Keratinocyte (primary cell): ENCODE results near the gene GBA3. TPM values are rescaled to one million over a fixed set of nuclear protein-coding genes. Genes with fewer than 3 reads are reported as not detected.

Source experiments
- DNase-seq: peaks from one replicate; pipeline ENCODE4 v3.0.0-alpha.2; 2011; ENCODE audit warnings: low read depth, missing footprints, low spot score
- FAIRE-seq: peaks from 2 replicates; lab custom pipeline; 2011; peaks lifted over from hg19 to GRCh38; lab: Jason Lieb, UNC
- H2AFZ ChIP-seq: 2 replicates; pipeline ENCODE4 v1.6.0; 2012; ENCODE audit warnings: low read length, control low read depth, inconsistent platforms; ENCODE audit not compliant: control insufficient read depth
- H3K27ac ChIP-seq: 2 replicates; pipeline ENCODE4 v1.5.1; 2011; ENCODE audit warnings: low read length; ENCODE audit not compliant: control insufficient read depth, insufficient read depth
- H3K27me3 ChIP-seq: 3 replicates; pipeline ENCODE4 v1.6.0; 2011; ENCODE audit warnings: low read length; ENCODE audit not compliant: control insufficient read depth, insufficient read depth; ENCODE audit errors: extremely low read depth
- H3K36me3 ChIP-seq, 2 experiments: 2 replicates in 1 of 2; 3 replicates in 1 of 2; pipeline ENCODE4 v1.5.1; 2011; ENCODE audit warnings: low read length in 2 of 2, mild to moderate bottlenecking in 1 of 2; ENCODE audit not compliant: control insufficient read depth in 2 of 2, insufficient read depth in 2 of 2; ENCODE audit errors: extremely low read depth in 1 of 2
- H3K4me1 ChIP-seq: 3 replicates; pipeline ENCODE4 v1.5.1; 2011; ENCODE audit warnings: low read length; ENCODE audit not compliant: control insufficient read depth, insufficient read depth; ENCODE audit errors: extremely low read depth
- H3K4me2 ChIP-seq: 3 replicates; pipeline ENCODE4 v1.6.0; 2011; ENCODE audit warnings: low read depth, low read length; ENCODE audit not compliant: control insufficient read depth, insufficient read depth; ENCODE audit errors: extremely low read depth
- H3K4me3 ChIP-seq, 3 experiments: fragments of 200-600 bp in 1 of 3; sonication (generic) in 1 of 3; 2 replicates in 2 of 3; 3 replicates in 1 of 3; pipeline ENCODE4 v1.5.1; 2011 to 2016; ENCODE audit warnings: low read length in 3 of 3, mild to moderate bottlenecking in 3 of 3, control low read depth in 2 of 3, inconsistent platforms in 1 of 3, low read depth in 1 of 3, mixed read lengths in 1 of 3, mixed run types in 1 of 3, moderate library complexity in 1 of 3; ENCODE audit not compliant: control insufficient read depth in 2 of 3, insufficient read depth in 2 of 3; ENCODE audit errors: extremely low read depth in 1 of 3
- H3K79me2 ChIP-seq: 2 replicates; pipeline ENCODE4 v1.6.0; 2012; ENCODE audit warnings: low read length; ENCODE audit not compliant: control insufficient read depth, insufficient read depth
- H3K9ac ChIP-seq: 3 replicates; pipeline ENCODE4 v1.6.0; 2011; ENCODE audit warnings: low read length; ENCODE audit not compliant: control insufficient read depth, insufficient read depth; ENCODE audit errors: extremely low read depth
- H3K9me1 ChIP-seq: 3 replicates; pipeline ENCODE4 v1.6.0; 2011; ENCODE audit warnings: low read length; ENCODE audit not compliant: control insufficient read depth, insufficient read depth; ENCODE audit errors: extremely low read depth
- H3K9me3 ChIP-seq: 2 replicates; pipeline ENCODE4 v1.5.1; 2012; ENCODE audit warnings: low read depth, low read length; ENCODE audit not compliant: control insufficient read depth
- H4K20me1 ChIP-seq: 3 replicates; pipeline ENCODE4 v1.6.0; 2011; ENCODE audit warnings: low read length; ENCODE audit not compliant: control insufficient read depth, insufficient read depth; ENCODE audit errors: extremely low read depth
- CTCF ChIP-seq, 3 experiments: IDR thresholded peaks in 1 of 3; conservative IDR thresholded peaks in 1 of 3; optimal IDR thresholded peaks in 1 of 3; 2 replicates in 2 of 3; 3 replicates in 1 of 3; pipeline versions ENCODE3 to v1.5.1; 2011; ENCODE audit warnings: low read length in 3 of 3, mild to moderate bottlenecking in 3 of 3, moderate library complexity in 2 of 3, control low read depth in 1 of 3, inconsistent platforms in 1 of 3; ENCODE audit not compliant: insufficient read depth in 2 of 3; ENCODE audit errors: extremely low read depth in 1 of 3
- EZH2 ChIP-seq: IDR thresholded peaks from one replicate; pipeline ENCODE4 v1.6.1; 2012; ENCODE audit warnings: inconsistent platforms, mild to moderate bottlenecking, low read length, moderate library complexity
- dilution Hi-C: fragments of 300-500 bp; cut with MboI; formaldehyde crosslinking; loops from one replicate; pipeline ENCODE4 v1.7.0; 2020; ENCODE audit warnings: low sequenced_read_pairs; ENCODE audit not compliant: extremely low pct_ligation_motif_present
- polyA plus RNA-seq, 5 experiments: library from polyadenylated mRNA; depleted of rRNA in 3 of 5; stranded (reverse) in 3 of 5; stranded (forward) in 1 of 5; unstranded in 1 of 5; fragments of >200 nt; gene quantifications; 1 replicate in 1 of 5; 2 replicates in 3 of 5; 3 replicates in 1 of 5; pipeline versions ENCODE4 v1.2.1 to v1.2.3, GENCODE V29; 2011 to 2012; ENCODE audit warnings: missing spikeins in 2 of 5, low read depth in 1 of 5, low replicate concordance in 1 of 5

The GBA3 gene
- polyA plus RNA-seq, 1 donor (not counting 4 experiments of a cell fraction or from before 2014, with no cell fraction given) = not detected

- no peak overlapping the region for H3K4me2 ChIP-seq
- no peaks in the 10 kb centered on the region for H3K79me2 ChIP-seq
- H3K9me3 ChIP-seq = no peaks in the 10 kb centered on the region
- no peak for FAIRE-seq
- H3K9ac ChIP-seq = no peak overlapping the region
- H3K27me3 ChIP-seq = no peaks in the 10 kb centered on the region
- H3K27ac ChIP-seq = no peak overlapping the region
- no peak for DNase-seq
- no peaks in the 10 kb centered on the region for H4K20me1 ChIP-seq
- H2AFZ ChIP-seq = no peak overlapping the region
- H3K4me1 ChIP-seq = no peaks in the 10 kb centered on the region
- H3K4me3 ChIP-seq = no peak overlapping the region
- H3K36me3 ChIP-seq = no peaks in the 10 kb centered on the region
- TF ChIP-seq EZH2 (no peak), CTCF (optimal IDR thresholded peaks at IDR 0.05 in 1 of 3, IDR thresholded peaks at IDR 0.05 in 1 of 3, conservative IDR thresholded peaks at IDR 0.05 in 1 of 3; ENCODE audit: extremely low read depth in 1 of 3, insufficient read depth in 2 of 3, low read length in 3 of 3) (no peak)
- dilution Hi-C loops = no loop called here
- H3K9me1 ChIP-seq = no peaks in the 10 kb centered on the region
Measured at GRCh38 chr4:22744478-22745062, 51.8 kb downstream of the GBA3 start.

GRCh38 chr4:22745234-22745633, 52.5 kb downstream of the GBA3 start:
- TF ChIP-seq EZH2 (no peak), CTCF (optimal IDR thresholded peaks at IDR 0.05 in 1 of 3, IDR thresholded peaks at IDR 0.05 in 1 of 3, conservative IDR thresholded peaks at IDR 0.05 in 1 of 3; ENCODE audit: extremely low read depth in 1 of 3, insufficient read depth in 2 of 3, low read length in 3 of 3) (no peak)
- H2AFZ ChIP-seq = no peak overlapping the region
- no peaks in the 10 kb centered on the region for H4K20me1 ChIP-seq
- no peaks in the 10 kb centered on the region for H3K4me1 ChIP-seq
- H3K79me2 ChIP-seq = no peaks in the 10 kb centered on the region
- H3K27ac ChIP-seq = no peak overlapping the region
- no peaks in the 10 kb centered on the region for H3K9me1 ChIP-seq
- FAIRE-seq (no peak), DNase-seq (no peak)
- dilution Hi-C loops = no loop called here
- no peaks in the 10 kb centered on the region for H3K36me3 ChIP-seq
- no peak overlapping the region for H3K4me2 ChIP-seq
- H3K9me3 ChIP-seq = no peaks in the 10 kb centered on the region
- no peak overlapping the region for H3K9ac ChIP-seq
- H3K4me3 ChIP-seq = no peak overlapping the region
- no peaks in the 10 kb centered on the region for H3K27me3 ChIP-seq
